NB4 (cell line): Measurements from ENCODE around the gene CFD.
"Not testable (repeated sequence)": the region's sequence is repeated elsewhere in the genome, so short reads cannot be mapped to it uniquely, and the experiment has no call there.

Experiments used
- CTCF ChIP-seq: IDR thresholded peaks from one replicate; pipeline ENCODE4 v1.5.1; 2012; ENCODE audit warnings: low read depth, low read length
- POLR2A ChIP-seq: IDR thresholded peaks from 2 replicates; pipeline ENCODE4 v1.6.1; 2011; ENCODE audit warnings: mild to moderate bottlenecking; ENCODE audit not compliant: insufficient read length; ENCODE audit errors: extremely low read depth

- TF ChIP-seq CTCF, POLR2A: not testable (repeated sequence)
Observed at GRCh38 chr19:842802-843179, 16.7 kb upstream of the CFD start.
